ENCODE measurements around the gene SRPX2.

Gene SRPX2

GRCh38 chrX:100643956-100644860 is at the start of gene SRPX2:
Gene SRPX2, plus strand, starts transcription at chrX:100644199. Its CDS starts 2,124 bp downstream, at chrX:100646323.
- DNase-seq (ENCODE audit: low read depth in 4 of 4, low spot score in 1 of 4) = no peak

GRCh38 chrX:100596601-100597000 is 47.4 kb upstream of the SRPX2 start:
- no peak for DNase-seq (ENCODE audit: low read depth in 4 of 4, low spot score in 1 of 4)

GRCh38 chrX:100599456-100599855 is 44.5 kb upstream of the SRPX2 start:
- no peak for DNase-seq (ENCODE audit: low read depth in 4 of 4, low spot score in 1 of 4)

GRCh38 chrX:100600340-100600739 is 43.7 kb upstream of the SRPX2 start:
- DNase-seq (ENCODE audit: low read depth in 4 of 4, low spot score in 1 of 4) = no peak

GRCh38 chrX:100600758-100601157 is 43.2 kb upstream of the SRPX2 start:
- no peak for DNase-seq (ENCODE audit: low read depth in 4 of 4, low spot score in 1 of 4)

- no peak for DNase-seq (ENCODE audit: low read depth in 4 of 4, low spot score in 1 of 4)
Observed at GRCh38 chrX:100606753-100607152, 37.2 kb upstream of the SRPX2 start.

GRCh38 chrX:100609591-100609990 is 34.4 kb upstream of the SRPX2 start:
- no peak for DNase-seq (ENCODE audit: low read depth in 4 of 4, low spot score in 1 of 4)

GRCh38 chrX:100611951-100612350 is 32.0 kb upstream of the SRPX2 start:
- no peak for DNase-seq (ENCODE audit: low read depth in 4 of 4, low spot score in 1 of 4)

- no peak for DNase-seq (ENCODE audit: low read depth in 4 of 4, low spot score in 1 of 4)
Observed at GRCh38 chrX:100615005-100615404, 29.0 kb upstream of the SRPX2 start.

GRCh38 chrX:100623001-100623400 is 21.0 kb upstream of the SRPX2 start:
- DNase-seq (ENCODE audit: low read depth in 4 of 4, low spot score in 1 of 4) = no peak

- DNase-seq (ENCODE audit: low read depth in 4 of 4, low spot score in 1 of 4) = no peak
Observed at GRCh38 chrX:100625985-100626491, 18.0 kb upstream of the SRPX2 start.

GRCh38 chrX:100635040-100635439 is 9.0 kb upstream of the SRPX2 start:
- DNase-seq (ENCODE audit: low read depth in 4 of 4, low spot score in 1 of 4) = no peak

GRCh38 chrX:100635989-100636320 is 8.0 kb upstream of the SRPX2 start:
- no peak for DNase-seq (ENCODE audit: low read depth in 4 of 4, low spot score in 1 of 4)

GRCh38 chrX:100636321-100636991 is 7.5 kb upstream of the SRPX2 start, which contains the start of gene TSPAN6:
Gene TSPAN6, minus strand, starts transcription at chrX:100636806. Its CDS starts 112 bp downstream, at chrX:100636694.
- DNase-seq (ENCODE audit: low read depth in 4 of 4, low spot score in 1 of 4) = peak; percentile 47 to 64 (median 60)

- DNase-seq (ENCODE audit: low read depth in 4 of 4, low spot score in 1 of 4) = no peak
Observed at GRCh38 chrX:100642290-100642689, 1.7 kb upstream of the SRPX2 start.

GRCh38 chrX:100643212-100643611 is 787 bp upstream of the SRPX2 start:
- no peak for DNase-seq (ENCODE audit: low read depth in 4 of 4, low spot score in 1 of 4)

GRCh38 chrX:100645106-100645505 is 1.1 kb downstream of the SRPX2 start:
- DNase-seq (ENCODE audit: low read depth in 4 of 4, low spot score in 1 of 4) = no peak

- DNase-seq (ENCODE audit: low read depth in 4 of 4, low spot score in 1 of 4) = no peak
Observed at GRCh38 chrX:100647095-100647494, 3.1 kb downstream of the SRPX2 start.

- DNase-seq (ENCODE audit: low read depth in 4 of 4, low spot score in 1 of 4) = no peak
Observed at GRCh38 chrX:100647739-100648138, 3.7 kb downstream of the SRPX2 start.

GRCh38 chrX:100648458-100649417 is 4.7 kb downstream of the SRPX2 start:
- no peak for DNase-seq (ENCODE audit: low read depth in 4 of 4, low spot score in 1 of 4)
